Caco-2 (cell line): ENCODE results near the gene CUL9. TPM values are rescaled to one million over a fixed set of nuclear protein-coding genes. Genes with fewer than 3 reads are reported as not detected.

Source experiments
- BruUV-seq: library from RNA; stranded (reverse); fragments of 400-500 nt; replicated peaks from 2 replicates; lab custom pipeline; 2021; lab: Mats Ljungman, UMichigan
- CTCF ChIA-PET: fragments of 300-600 bp; sonication (Branson Sonifier 250); formaldehyde crosslinking; loops from one replicate; lab custom pipeline; 2022; ENCODE audit warnings: antibody characterized with exemption; lab: Charles Lee
- POLR2A ChIA-PET: fragments of 300-600 bp; sonication (Branson Sonifier 250); formaldehyde crosslinking; loops from one replicate; lab custom pipeline; 2022; ENCODE audit warnings: antibody characterized with exemption; lab: Charles Lee
- DNase-seq, 2 experiments: peaks; one replicate each; pipeline versions ENCODE4 v3.0.0 to v3.0.0-alpha.2; 2020 to 2022
- H3K27me3 ChIP-seq: replicated peaks from 2 replicates; pipeline ENCODE4 v1.6.0; 2011; ENCODE audit warnings: low read length; ENCODE audit not compliant: control insufficient read depth, insufficient read depth
- H3K36me3 ChIP-seq: 2 replicates; pipeline ENCODE4 v1.5.1; 2011; ENCODE audit warnings: low read length; ENCODE audit not compliant: control insufficient read depth, insufficient read depth
- H3K4me1 ChIP-seq: fragments of 250-450 bp; sonication (Bioruptor Pico); 2 replicates; pipeline ENCODE4 v1.5.1; 2020; ENCODE audit warnings: mild to moderate bottlenecking
- H3K4me3 ChIP-seq: 2 replicates; pipeline ENCODE4 v1.5.1; 2011; ENCODE audit warnings: low read depth, mild to moderate bottlenecking, control low read depth, low read length
- H3K9me3 ChIP-seq: fragments of 250-450 bp; sonication (Bioruptor Pico); 2 replicates; pipeline ENCODE4 v1.5.1; 2020; ENCODE audit warnings: mild to moderate bottlenecking, moderate library complexity
- H3K27ac Mint-ChIP-seq: one replicate; pipeline ENCODE4 v1.8.0; 2022; ENCODE audit warnings: mixed read lengths; ENCODE audit not compliant: unreplicated experiment
- H3K27me3 Mint-ChIP-seq: one replicate; pipeline ENCODE4 v1.8.0; 2022; ENCODE audit warnings: mixed read lengths; ENCODE audit not compliant: insufficient read depth, unreplicated experiment
- H3K36me3 Mint-ChIP-seq: one replicate; pipeline ENCODE4 v1.8.0; 2022; ENCODE audit warnings: mild to moderate bottlenecking, mixed read lengths; ENCODE audit not compliant: insufficient read depth, unreplicated experiment
- H3K4me1 Mint-ChIP-seq: one replicate; pipeline ENCODE4 v1.8.0; 2022; ENCODE audit warnings: low read depth, mixed read lengths; ENCODE audit not compliant: unreplicated experiment
- H3K4me3 Mint-ChIP-seq: one replicate; pipeline ENCODE4 v1.8.0; 2022; ENCODE audit warnings: mild to moderate bottlenecking, moderate library complexity, mixed read lengths; ENCODE audit not compliant: unreplicated experiment
- H3K9me3 Mint-ChIP-seq: one replicate; pipeline ENCODE4 v1.8.0; 2022; ENCODE audit warnings: mixed read lengths; ENCODE audit not compliant: unreplicated experiment
- intact Hi-C: fragments of 100-400 bp; cut with micrococcal nuclease; formaldehyde crosslinking; loops from one replicate; pipeline ENCODE4 v1.10.0; 2022; ENCODE audit not compliant: unreplicated experiment
- total RNA-seq: library from RNA; stranded (reverse); gene quantifications from 2 replicates; pipeline ENCODE4 v1.2.3, GENCODE V29; 2022
- TF ChIP-seq, protein P1 (sequence below), 2 experiments: fragments of 200-600 bp in 1 of 2; IDR thresholded peaks; 1 replicate in 1 of 2; 2 replicates in 1 of 2; pipeline versions ENCODE4 v1.5.1 to v1.8.0; 2011 to 2022; ENCODE audit warnings: antibody characterized with exemption in 1 of 2, control low read depth in 1 of 2, inconsistent platforms in 1 of 2, low read depth in 1 of 2, low read length in 1 of 2, mild to moderate bottlenecking in 1 of 2, moderate library complexity in 1 of 2; ENCODE audit not compliant: insufficient read depth in 1 of 2, severe bottlenecking in 1 of 2, unreplicated experiment in 1 of 2

Gene CUL9
- total RNA-seq, 1 experiment from 2014 or later = 16.7 TPM

DNA sequence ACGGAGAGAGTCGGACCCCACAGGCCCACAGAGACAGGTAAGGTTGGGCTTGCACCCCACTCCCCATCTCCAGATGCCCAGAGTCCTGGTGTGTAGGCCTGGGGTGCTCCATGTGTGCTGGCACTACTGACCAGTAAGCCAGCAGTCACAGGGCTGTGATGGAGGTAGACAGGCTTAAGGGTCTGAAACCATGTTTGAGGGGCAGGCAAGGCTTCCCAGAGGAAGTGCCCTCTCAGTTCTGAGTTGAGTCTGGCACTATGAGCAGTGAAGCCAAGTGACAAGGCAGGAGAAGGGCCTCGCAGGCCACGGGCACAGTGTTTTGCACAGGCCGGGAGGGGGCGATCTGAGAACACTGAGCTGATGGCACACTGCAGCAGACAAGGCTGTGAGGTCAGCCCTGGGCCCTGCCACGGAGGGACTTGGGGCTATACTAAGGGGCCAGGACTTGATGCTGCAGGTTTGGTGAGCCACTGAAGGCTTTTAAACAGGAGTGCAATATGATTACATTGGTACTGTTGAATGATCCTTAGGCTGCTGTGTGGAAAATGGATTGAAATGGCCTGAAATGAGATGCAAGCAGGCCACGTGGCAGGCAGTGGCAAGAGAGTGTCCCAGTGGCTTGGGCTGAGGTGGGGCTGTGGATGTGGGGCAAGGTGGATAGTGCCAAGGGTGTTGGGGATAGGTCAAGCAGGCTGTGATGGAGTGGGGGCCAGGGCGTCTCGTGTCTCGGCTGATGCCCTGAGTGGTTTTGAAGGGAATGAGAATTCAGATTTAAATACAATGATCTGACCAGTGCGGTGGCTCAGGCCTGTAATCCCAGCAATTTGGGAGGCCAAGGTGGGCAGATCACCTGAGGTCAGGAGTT, 81.5 kb downstream of the CUL9 start:
- peaks cover 21% of the 10 kb centered on the region for H3K4me1 Mint-ChIP-seq
- H3K9me3 Mint-ChIP-seq = no peaks in the 10 kb centered on the region
- H3K4me3 ChIP-seq = no peak overlapping the region
- no peak overlapping the region for H3K27ac Mint-ChIP-seq
- ChIA-PET CTCF (interaction anchor here (0.6 to 3.3 kb wide), 10 partner anchors 16 to 242 kb away, joined by 3 to 17 read pairs (median 3); partner anchors contain the start of genes DNPH1 and ZNF318), POLR2A (no interaction called here)
- H3K27me3 Mint-ChIP-seq = no peaks in the 10 kb centered on the region
- no TSS peak for BruUV-seq
- no peaks in the 10 kb centered on the region for H3K9me3 ChIP-seq
- peak; percentile 69 to 73 for DNase-seq
- peaks cover 34% of the 10 kb centered on the region for H3K4me1 ChIP-seq
- TF ChIP-seq, protein P1, sequence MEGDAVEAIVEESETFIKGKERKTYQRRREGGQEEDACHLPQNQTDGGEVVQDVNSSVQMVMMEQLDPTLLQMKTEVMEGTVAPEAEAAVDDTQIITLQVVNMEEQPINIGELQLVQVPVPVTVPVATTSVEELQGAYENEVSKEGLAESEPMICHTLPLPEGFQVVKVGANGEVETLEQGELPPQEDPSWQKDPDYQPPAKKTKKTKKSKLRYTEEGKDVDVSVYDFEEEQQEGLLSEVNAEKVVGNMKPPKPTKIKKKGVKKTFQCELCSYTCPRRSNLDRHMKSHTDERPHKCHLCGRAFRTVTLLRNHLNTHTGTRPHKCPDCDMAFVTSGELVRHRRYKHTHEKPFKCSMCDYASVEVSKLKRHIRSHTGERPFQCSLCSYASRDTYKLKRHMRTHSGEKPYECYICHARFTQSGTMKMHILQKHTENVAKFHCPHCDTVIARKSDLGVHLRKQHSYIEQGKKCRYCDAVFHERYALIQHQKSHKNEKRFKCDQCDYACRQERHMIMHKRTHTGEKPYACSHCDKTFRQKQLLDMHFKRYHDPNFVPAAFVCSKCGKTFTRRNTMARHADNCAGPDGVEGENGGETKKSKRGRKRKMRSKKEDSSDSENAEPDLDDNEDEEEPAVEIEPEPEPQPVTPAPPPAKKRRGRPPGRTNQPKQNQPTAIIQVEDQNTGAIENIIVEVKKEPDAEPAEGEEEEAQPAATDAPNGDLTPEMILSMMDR (IDR thresholded peaks at IDR 0.05; ENCODE audit: insufficient read depth in 1 of 2, low read depth in 1 of 2, low read length in 1 of 2, severe bottlenecking in 1 of 2, unreplicated experiment in 1 of 2) = peak; percentile 55 to 79
- H3K36me3 Mint-ChIP-seq = no peaks in the 10 kb centered on the region
- H3K27me3 ChIP-seq = no peaks in the 10 kb centered on the region
- intact Hi-C loops = loop anchor here (1.0 to 2.0 kb wide), 3 partner anchors 17 to 71 kb away; partner anchors contain the start of gene DNPH1
- no peak overlapping the region for H3K4me3 Mint-ChIP-seq
- H3K36me3 ChIP-seq = no peaks in the 10 kb centered on the region

DNA sequence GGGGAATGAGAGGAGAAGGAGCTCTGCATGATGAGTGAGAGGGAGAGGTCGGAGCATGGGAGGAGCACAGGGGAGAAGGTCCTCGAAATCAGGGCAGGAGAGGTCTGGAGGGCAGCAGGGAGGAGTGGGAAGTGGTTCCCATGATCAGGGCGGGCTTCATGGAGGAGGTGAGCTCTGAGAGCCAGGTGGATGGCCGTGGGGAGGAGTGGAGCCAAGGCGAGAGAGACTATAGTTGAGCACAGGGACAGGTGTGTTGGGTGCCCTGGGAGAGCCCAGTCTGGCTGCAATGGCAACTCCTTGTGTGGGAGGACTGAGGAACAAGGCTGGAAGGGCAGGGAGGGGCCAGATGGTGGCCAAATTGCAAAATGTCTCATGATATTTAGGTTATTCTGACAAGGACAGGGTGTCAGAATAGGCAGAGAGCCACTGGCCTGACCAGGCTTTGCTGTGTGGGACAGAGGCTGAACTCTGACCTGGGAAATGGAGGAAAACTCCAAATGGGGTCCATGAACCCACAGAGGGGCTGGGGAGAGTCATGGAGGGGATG, 82.7 kb downstream of the CUL9 start:
- Histone ChIP-seq H3K36me3 (no peaks in the 10 kb centered on the region), H3K9me3 (no peaks in the 10 kb centered on the region), H3K4me1 (peaks cover 36% of the 10 kb centered on the region), H3K27me3 (no peaks in the 10 kb centered on the region), H3K4me3 (no peak overlapping the region)
- Mint-ChIP-seq H3K27ac (no peak overlapping the region), H3K27me3 (no peaks in the 10 kb centered on the region), H3K4me1 (peaks cover 21% of the 10 kb centered on the region), H3K36me3 (no peaks in the 10 kb centered on the region), H3K4me3 (no peak overlapping the region), H3K9me3 (no peaks in the 10 kb centered on the region)
- BruUV-seq = no TSS peak
- POLR2A ChIA-PET = no interaction called here
- CTCF ChIA-PET = interaction anchor here (1.0 kb wide), 1 partner anchor 15 kb away, joined by 3 read pairs; no protein-coding TSS in a partner anchor
- intact Hi-C loops = no loop called here
- TF ChIP-seq, protein P1 (IDR thresholded peaks at IDR 0.05; ENCODE audit: insufficient read depth in 1 of 2, low read depth in 1 of 2, low read length in 1 of 2, severe bottlenecking in 1 of 2, unreplicated experiment in 1 of 2) = no peak
- no peak for DNase-seq

DNA sequence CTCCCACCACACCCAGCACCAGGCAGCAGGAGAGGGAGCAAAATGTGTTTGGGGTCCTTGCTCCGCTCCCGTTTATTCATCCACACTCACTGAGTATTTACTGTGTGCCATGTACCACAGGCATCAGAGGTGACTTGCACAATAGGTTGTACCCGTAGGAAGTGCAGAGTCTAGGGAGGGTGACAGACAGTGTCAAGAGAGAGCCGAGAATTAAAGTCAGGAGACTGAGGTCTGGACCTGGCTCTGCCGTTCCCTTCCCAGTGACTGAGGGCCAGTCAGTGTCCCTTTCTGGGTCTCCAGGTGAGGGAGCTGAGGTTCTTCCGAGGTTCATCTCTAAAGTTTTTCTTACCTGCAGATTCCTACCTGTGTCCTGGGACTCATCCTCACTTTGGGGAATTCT, 83.6 kb downstream of the CUL9 start:
- Mint-ChIP-seq H3K27ac (no peak overlapping the region), H3K4me1 (peaks cover 29% of the 10 kb centered on the region), H3K36me3 (no peaks in the 10 kb centered on the region), H3K4me3 (no peak overlapping the region), H3K9me3 (no peaks in the 10 kb centered on the region), H3K27me3 (no peaks in the 10 kb centered on the region)
- no peak for DNase-seq
- ChIA-PET POLR2A (interaction anchor here (0.6 kb wide), 1 partner anchor 212 kb away, joined by 4 read pairs; the partner anchor contains the start of gene TJAP1), CTCF (no interaction called here)
- no peaks in the 10 kb centered on the region for H3K27me3 ChIP-seq
- no TSS peak for BruUV-seq
- no peaks in the 10 kb centered on the region for H3K36me3 ChIP-seq
- H3K4me1 ChIP-seq = peaks cover 43% of the 10 kb centered on the region
- H3K9me3 ChIP-seq = no peaks in the 10 kb centered on the region
- TF ChIP-seq, protein P1 (IDR thresholded peaks at IDR 0.05; ENCODE audit: insufficient read depth in 1 of 2, low read depth in 1 of 2, low read length in 1 of 2, severe bottlenecking in 1 of 2, unreplicated experiment in 1 of 2) = no peak
- intact Hi-C loops = no loop called here
- no peak overlapping the region for H3K4me3 ChIP-seq
